NCI-H446 (cell line): Measurements from ENCODE around the gene AOAH.
"Not testable (repeated sequence)": the region's sequence is repeated elsewhere in the genome, so short reads cannot be mapped to it uniquely, and the experiment has no call there.

Experiments
- DNase-seq, 2 experiments: peaks; one replicate each; lab custom pipeline; 2025; lab: John Stamatoyannopoulos, UW

The AOAH gene

GRCh38 chr7:36657036-36657660 lies 67.1 kb downstream of the AOAH start:
- DNase-seq, result no peak

- no peak for DNase-seq
Measured at GRCh38 chr7:36654436-36654835, 69.9 kb downstream of the AOAH start.

GRCh38 chr7:36653663-36654355 lies 70.5 kb downstream of the AOAH start:
- DNase-seq, result no peak

- DNase-seq, result no peak
Measured at GRCh38 chr7:36653008-36653662, 71.2 kb downstream of the AOAH start.

- DNase-seq, result no peak
Measured at GRCh38 chr7:36652431-36652830, 71.9 kb downstream of the AOAH start.

- DNase-seq, result no peak
Measured at GRCh38 chr7:36651404-36651803, 72.9 kb downstream of the AOAH start.

- no peak for DNase-seq
Measured at GRCh38 chr7:36650766-36651312, 73.5 kb downstream of the AOAH start.

GRCh38 chr7:36650320-36650719 lies 74.0 kb downstream of the AOAH start:
- no peak for DNase-seq

- not testable (repeated sequence) for DNase-seq
Measured at GRCh38 chr7:36649319-36649718, 75.0 kb downstream of the AOAH start.

GRCh38 chr7:36648441-36648840 lies 75.9 kb downstream of the AOAH start:
- no peak for DNase-seq

GRCh38 chr7:36644625-36645422 lies 79.5 kb downstream of the AOAH start:
- no peak for DNase-seq

- no peak for DNase-seq
Measured at GRCh38 chr7:36642414-36642813, 81.9 kb downstream of the AOAH start.

GRCh38 chr7:36642010-36642409 lies 82.3 kb downstream of the AOAH start:
- no peak for DNase-seq

GRCh38 chr7:36640682-36641081 lies 83.6 kb downstream of the AOAH start:
- no peak for DNase-seq

- DNase-seq, result no peak
Measured at GRCh38 chr7:36639826-36640225, 84.5 kb downstream of the AOAH start.

- no peak for DNase-seq
Measured at GRCh38 chr7:36638586-36639263, 85.6 kb downstream of the AOAH start.

- no peak for DNase-seq
Measured at GRCh38 chr7:36638140-36638539, 86.2 kb downstream of the AOAH start.

- no peak for DNase-seq
Measured at GRCh38 chr7:36637417-36637816, 86.9 kb downstream of the AOAH start.

GRCh38 chr7:36636126-36636525 lies 88.2 kb downstream of the AOAH start:
- DNase-seq, result no peak

- no peak for DNase-seq
Measured at GRCh38 chr7:36635091-36635490, 89.2 kb downstream of the AOAH start.

- DNase-seq, result no peak
Measured at GRCh38 chr7:36633377-36633776, 90.9 kb downstream of the AOAH start.
